Fibroblast of the aortic adventitia (primary cell): ENCODE measurements around the gene P2RY4. TPM values are rescaled to one million over a fixed set of nuclear protein-coding genes. Genes with fewer than 3 reads are reported as not detected.
"Not testable (repeated sequence)": the region's sequence is repeated elsewhere in the genome, so short reads cannot be mapped to it uniquely, and the experiment has no call there.

Experiments used
- DNase-seq: peaks from one replicate; pipeline ENCODE4 v3.0.0-alpha.2; 2010; ENCODE audit warnings: low read depth
- H3K4me3 ChIP-seq: 2 replicates; pipeline ENCODE4 v1.5.1; 2011; ENCODE audit warnings: low read depth, mild to moderate bottlenecking, control low read depth, low read length, moderate library complexity
- CTCF ChIP-seq: IDR thresholded peaks from 2 replicates; pipeline ENCODE4 v1.5.1; 2011; ENCODE audit warnings: mild to moderate bottlenecking, low read length, control low read depth, inconsistent platforms; ENCODE audit not compliant: insufficient read depth
- small RNA-seq: library from RNA; depleted of rRNA; stranded (forward); fragments of <200 nt; gene quantifications from one replicate; pipeline ENCODE3, GENCODE V24; 2012
- total RNA-seq: library from RNA; depleted of rRNA; stranded (reverse); fragments of >200 nt; gene quantifications from 2 replicates; pipeline ENCODE4 v1.2.3, GENCODE V29; 2012; ENCODE audit warnings: low replicate concordance

The P2RY4 gene
- total RNA-seq, 1 donor: 0.09 TPM

DNA sequence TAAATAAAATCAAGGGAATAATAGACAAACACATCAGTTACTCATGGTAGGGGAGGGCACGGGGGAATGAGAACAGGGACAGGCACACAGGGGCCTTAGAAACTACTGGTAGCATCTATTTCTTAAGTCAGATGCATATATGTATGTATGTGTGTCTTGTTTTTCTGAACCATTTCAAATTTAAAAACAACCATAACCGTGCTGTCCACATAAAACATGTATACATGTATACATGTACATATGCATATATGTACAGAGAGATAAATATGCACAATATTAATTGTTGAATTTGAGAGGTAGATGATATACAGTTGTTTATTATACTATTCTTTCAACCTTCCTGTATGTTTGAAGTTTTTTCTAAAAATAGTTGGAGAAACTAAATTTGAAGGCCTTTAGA is 33.3 kb downstream of the P2RY4 start:
- no peak overlapping the region for H3K4me3 ChIP-seq

DNA sequence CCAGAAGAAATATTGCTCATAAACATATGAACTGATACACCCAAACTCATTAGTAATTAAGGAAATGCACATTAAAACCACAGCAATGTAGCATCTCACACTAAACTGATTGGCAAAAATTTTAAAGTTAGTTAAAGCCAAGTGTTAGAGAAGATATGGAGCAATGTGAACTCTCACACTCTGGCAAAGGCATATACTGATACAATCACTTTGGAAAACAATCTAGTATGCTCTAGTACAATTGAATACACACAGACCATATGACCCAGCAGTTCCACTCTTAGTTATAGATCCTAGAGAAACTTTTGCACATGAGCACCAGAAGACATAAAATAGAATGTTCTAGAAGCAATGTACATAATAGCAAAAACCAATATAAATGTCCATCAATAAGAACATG is 34.0 kb downstream of the P2RY4 start:
- H3K4me3 ChIP-seq: no peak overlapping the region
- no peak for DNase-seq
- no peak for TF ChIP-seq CTCF

More for the DNA sequence above, 33.3 kb downstream of the P2RY4 start:
- no peak for TF ChIP-seq CTCF
- DNase-seq: no peak

DNA sequence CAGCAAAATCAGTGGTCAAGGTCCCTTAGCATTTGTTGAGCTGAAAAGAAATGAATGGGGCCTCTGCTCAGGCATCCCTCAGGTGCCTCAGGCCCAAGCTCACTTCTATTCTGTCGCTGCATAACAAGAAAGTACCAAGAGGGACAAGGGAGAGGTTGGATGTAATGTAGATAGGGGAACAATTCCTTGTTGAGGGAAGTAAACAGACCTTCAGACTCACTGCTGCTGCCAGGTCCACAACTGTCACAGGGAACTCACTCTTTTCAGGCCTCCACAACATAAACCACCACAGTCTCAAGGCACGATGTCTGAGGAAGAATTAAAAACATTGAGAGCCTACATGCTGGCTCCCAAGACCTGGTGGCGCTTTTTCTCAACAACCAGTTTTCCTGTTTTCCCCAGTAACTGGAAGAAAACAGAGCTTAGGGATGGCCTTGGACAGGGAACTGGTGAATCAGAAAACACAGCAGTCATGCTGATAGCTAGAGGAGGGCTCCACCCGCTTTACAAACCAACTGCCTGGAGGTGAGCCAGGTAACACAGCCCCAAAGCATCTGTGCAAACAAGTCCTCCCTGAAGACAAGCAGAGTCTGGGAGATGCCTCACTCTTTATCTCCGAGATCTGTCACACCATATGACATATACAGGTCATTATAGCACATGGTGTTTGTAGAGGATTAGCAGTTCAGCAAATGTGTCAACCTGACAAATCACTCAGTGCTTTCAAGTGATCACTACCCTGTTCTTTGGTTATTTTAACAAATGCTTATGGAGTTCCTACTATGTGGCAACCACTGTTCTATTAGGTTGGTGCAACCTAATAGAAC is 39.9 kb downstream of the P2RY4 start:
- TF ChIP-seq CTCF: no peak
- peak; percentile 85 for DNase-seq
- H3K4me3 ChIP-seq: no peak overlapping the region

GRCh38 chrX:70209570-70209969 is 50.4 kb downstream of the P2RY4 start:
- not testable (repeated sequence) for DNase-seq, H3K4me3 ChIP-seq

GRCh38 chrX:70208479-70208878 is 51.5 kb downstream of the P2RY4 start:
- peak; percentile 43 for DNase-seq
- TF ChIP-seq CTCF: no peak

More at GRCh38 chrX:70208479-70208878, 51.5 kb downstream of the P2RY4 start:
- H3K4me3 ChIP-seq: no peak overlapping the region

Small RNA genes lying within 50 kb of the gene (small RNA-seq; reads per million reads assigned to genes)
- gene RNA5SP507: not detected

Other genes with a start within 250 kb of the P2RY4 start
- gene AWAT2, start 210.3 kb downstream of the P2RY4 start, total RNA-seq: under 0.01 TPM in 1 of 2 replicates, not detected in the other
- gene OTUD6A, start 197.7 kb downstream of the P2RY4 start, total RNA-seq: not detected in 2 replicates
- 64.6 and 117 TPM in 2 replicates for gene IGBP1, start 126.8 kb downstream of the P2RY4 start, total RNA-seq
- not detected in 2 replicates for gene DGAT2L6, start 82.7 kb downstream of the P2RY4 start, total RNA-seq
- not detected in 2 replicates for gene AWAT1, start 25.5 kb downstream of the P2RY4 start, total RNA-seq
- not detected in 2 replicates for gene ARR3, start 8.1 kb upstream of the P2RY4 start, total RNA-seq
- gene RAB41, start 22.0 kb upstream of the P2RY4 start, total RNA-seq: not detected in 2 replicates
- 27.0 and 68.0 TPM in 2 replicates for gene PDZD11, start 29.7 kb upstream of the P2RY4 start, total RNA-seq
- gene KIF4A, start 29.9 kb upstream of the P2RY4 start, total RNA-seq: 2.7 and 14.5 TPM in 2 replicates
- gene GDPD2, start 163.1 kb upstream of the P2RY4 start, total RNA-seq: not detected in 2 replicates
- 15.0 and 15.4 TPM in 2 replicates for gene DLG3, start 184.6 kb upstream of the P2RY4 start, total RNA-seq